Measurements from ENCODE around the gene KIF3B. TPM values are rescaled to one million over a fixed set of nuclear protein-coding genes. Genes with fewer than 3 reads are reported as not detected.

Gene KIF3B
- total and polyA plus RNA-seq, 2 of the 13 experiments (the other 11 are each of a cell fraction or from before 2014, with no cell fraction given), result 23.6 to 28.8 TPM

DNA sequence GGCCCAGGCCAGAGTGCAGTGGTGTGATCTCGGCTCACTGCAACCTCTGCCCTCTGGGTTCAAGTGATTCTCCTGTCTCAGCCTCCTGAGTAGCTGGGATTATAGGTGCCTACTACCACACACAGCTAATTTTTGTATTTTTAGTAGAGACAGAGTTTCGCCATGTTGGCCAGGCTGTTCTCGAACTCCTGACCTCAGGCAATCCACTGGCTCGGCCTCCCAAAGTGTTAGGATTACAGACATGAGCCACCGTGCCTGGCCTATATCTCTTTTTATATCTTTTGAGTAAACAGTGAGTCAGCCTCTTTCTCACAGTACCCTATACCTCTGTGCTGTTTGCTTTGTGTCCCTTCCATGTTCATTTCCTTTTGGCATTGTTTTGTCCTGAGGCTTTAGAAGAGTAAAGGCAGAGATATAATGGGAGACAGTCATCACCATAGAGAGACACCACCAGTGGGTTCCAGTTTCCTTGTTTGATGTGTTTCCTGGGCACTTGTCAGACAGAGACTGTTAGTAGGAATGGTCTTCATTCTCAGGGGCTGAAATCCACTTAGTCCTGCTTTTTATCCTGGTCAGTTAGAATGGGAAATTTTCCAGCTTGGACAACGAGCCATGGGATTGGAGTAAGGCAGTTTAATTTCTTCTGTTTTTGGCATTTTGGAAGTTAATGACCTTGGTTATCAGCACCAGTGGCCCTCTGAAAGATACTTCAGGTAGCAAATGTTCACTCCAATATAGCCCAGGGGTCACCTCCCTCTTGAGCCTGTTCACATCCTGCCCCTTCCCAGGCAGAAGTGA, 48.5 kb downstream of the KIF3B start (continued):
- TF ChIP-seq MXD4 (CRISPR knock-in tag; IDR thresholded peaks at IDR 0.05) (0 out of 2 replicates have a peak, but pooled peaks have one; percentile 14), SRSF9 (IDR thresholded peaks at IDR 0.05; ENCODE audit: borderline replicate concordance, insufficient read depth, low read depth, low read length, poor library complexity, severe bottlenecking) (no peak), GFI1 (CRISPR knock-in tag; IDR thresholded peaks at IDR 0.05; ENCODE audit: borderline replicate concordance) (peak; percentile 84), BRCA1 (CRISPR knock-in tag; IDR thresholded peaks at IDR 0.05) (no peak), FOSL1 (CRISPR knock-in tag; IDR thresholded peaks at IDR 0.05; ENCODE audit: borderline replicate concordance) (peak; percentile 98), ZNF367 (CRISPR knock-in tag; IDR thresholded peaks at IDR 0.05; ENCODE audit: borderline replicate concordance) (no peak), HNRNPLL (IDR thresholded peaks at IDR 0.05; ENCODE audit: low read depth, low read length, poor library complexity, severe bottlenecking) (no peak), ZNF841 (CRISPR knock-in tag; IDR thresholded peaks at IDR 0.05; ENCODE audit: borderline replicate concordance) (no peak), U2AF2 (IDR thresholded peaks at IDR 0.05; ENCODE audit: low read depth, low read length) (no peak), ZNF431 (CRISPR knock-in tag; IDR thresholded peaks at IDR 0.05; ENCODE audit: borderline replicate concordance, low read depth) (no peak; the same call in 1 of the 2 replicates), AKAP8 (CRISPR knock-in tag; IDR thresholded peaks at IDR 0.05) (peak; percentile 85; the same call in 1 of the 2 replicates), FLYWCH1 (CRISPR knock-in tag; IDR thresholded peaks at IDR 0.05) (no peak; the same call in 1 of the 2 replicates), ZNF460 (CRISPR knock-in tag; IDR thresholded peaks at IDR 0.05; ENCODE audit: borderline replicate concordance) (0 out of 2 replicates have a peak, but pooled peaks have one; percentile 49), TBX3 (IDR thresholded peaks at IDR 0.05; ENCODE audit: borderline replicate concordance) (peak; percentile 90), MXI1 (IDR thresholded peaks at IDR 0.05; ENCODE audit: borderline replicate concordance, low read depth, low read length) (no peak), ZC3H4 (CRISPR knock-in tag; IDR thresholded peaks at IDR 0.05; ENCODE audit: borderline replicate concordance) (no peak), ZBTB38 (CRISPR knock-in tag; IDR thresholded peaks at IDR 0.05) (no peak), HDAC6 (IDR thresholded peaks at IDR 0.05; ENCODE audit: low read depth, low read length) (no peak), BORCS8-MEF2B (CRISPR knock-in tag; IDR thresholded peaks at IDR 0.05) (0 out of 2 replicates have a peak, but pooled peaks have one; percentile 33), ZNF772 (CRISPR knock-in tag; IDR thresholded peaks at IDR 0.05) (peak; percentile 45), ZNF136 (CRISPR knock-in tag; IDR thresholded peaks at IDR 0.05; ENCODE audit: low read depth) (0 out of 2 replicates have a peak, but pooled peaks have one; percentile 7), ZNF629 (CRISPR knock-in tag; conservative IDR thresholded peaks at IDR 0.05) (peak; percentile 78), HNRNPK (IDR thresholded peaks at IDR 0.05; ENCODE audit: low read depth, low read length, poor library complexity, severe bottlenecking) (no peak), ZNF780A (CRISPR knock-in tag; IDR thresholded peaks at IDR 0.05) (no peak), NPAS2 (CRISPR knock-in tag; IDR thresholded peaks at IDR 0.05; ENCODE audit: borderline replicate concordance) (no peak)
- TF ChIP-seq, protein P1, sequence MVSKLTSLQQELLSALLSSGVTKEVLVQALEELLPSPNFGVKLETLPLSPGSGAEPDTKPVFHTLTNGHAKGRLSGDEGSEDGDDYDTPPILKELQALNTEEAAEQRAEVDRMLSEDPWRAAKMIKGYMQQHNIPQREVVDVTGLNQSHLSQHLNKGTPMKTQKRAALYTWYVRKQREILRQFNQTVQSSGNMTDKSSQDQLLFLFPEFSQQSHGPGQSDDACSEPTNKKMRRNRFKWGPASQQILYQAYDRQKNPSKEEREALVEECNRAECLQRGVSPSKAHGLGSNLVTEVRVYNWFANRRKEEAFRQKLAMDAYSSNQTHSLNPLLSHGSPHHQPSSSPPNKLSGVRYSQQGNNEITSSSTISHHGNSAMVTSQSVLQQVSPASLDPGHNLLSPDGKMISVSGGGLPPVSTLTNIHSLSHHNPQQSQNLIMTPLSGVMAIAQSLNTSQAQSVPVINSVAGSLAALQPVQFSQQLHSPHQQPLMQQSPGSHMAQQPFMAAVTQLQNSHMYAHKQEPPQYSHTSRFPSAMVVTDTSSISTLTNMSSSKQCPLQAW (CRISPR knock-in tag; IDR thresholded peaks at IDR 0.05), result peak; percentile 92
- TF ChIP-seq, protein P2, sequence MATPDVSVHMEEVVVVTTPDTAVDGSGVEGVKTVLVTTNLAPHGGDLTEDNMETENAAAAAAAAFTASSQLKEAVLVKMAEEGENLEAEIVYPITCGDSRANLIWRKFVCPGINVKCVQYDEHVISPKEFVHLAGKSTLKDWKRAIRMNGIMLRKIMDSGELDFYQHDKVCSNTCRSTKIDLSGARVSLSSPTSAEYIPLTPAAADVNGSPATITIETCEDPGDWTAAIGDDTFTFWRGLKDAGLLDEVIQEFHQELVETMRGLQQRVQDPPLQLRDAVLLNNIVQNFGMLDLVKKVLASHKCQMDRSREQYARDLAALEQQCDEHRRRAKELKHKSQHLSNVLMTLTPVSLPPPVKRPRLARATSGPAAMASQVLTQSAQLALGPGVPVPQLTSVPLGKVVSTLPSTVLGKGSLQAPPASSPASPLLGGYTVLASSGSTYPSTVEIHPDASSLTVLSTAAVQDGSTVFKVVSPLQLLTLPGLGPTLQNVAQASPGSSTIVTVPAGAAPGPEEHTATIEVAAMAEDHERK (CRISPR knock-in tag; IDR thresholded peaks at IDR 0.05; ENCODE audit: low read depth), result no peak
